Measurements from ENCODE around the gene MX1. TPM values are rescaled to one million over a fixed set of nuclear protein-coding genes. Genes with fewer than 3 reads are reported as not detected.
A peak's percentile ranks its signal among the peaks of the same experiment; 100 is the strongest.

The MX1 gene
- total RNA-seq, 1 experiment from 2014 or later = 1.6 TPM

DNA sequence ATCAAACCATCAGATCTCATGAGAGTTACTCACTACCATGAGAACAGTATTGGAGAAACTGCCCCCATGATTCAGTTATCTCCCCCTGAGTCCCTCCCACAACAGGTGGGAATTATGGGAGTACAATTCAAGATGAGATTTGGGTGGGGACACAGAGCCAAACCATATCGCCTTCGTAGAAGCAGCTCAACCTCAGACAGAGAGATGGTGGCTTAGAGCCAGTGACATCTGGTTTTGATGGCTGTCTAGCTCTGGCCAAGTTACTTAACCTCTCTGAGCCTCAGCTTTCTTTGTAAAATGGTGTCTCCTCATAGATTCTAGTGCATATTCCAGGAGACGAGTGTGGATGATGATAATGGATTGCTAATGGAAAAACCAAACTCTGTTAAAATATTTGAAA, 27.2 kb downstream of the MX1 start:
- H3K27me3 ChIP-seq (ENCODE audit: control insufficient read depth, insufficient read depth, low read length) = no peaks in the 10 kb centered on the region; the same call in 1 of the 2 replicates
- no peak overlapping the region for H3K4me3 ChIP-seq (ENCODE audit: insufficient read depth, low read depth, low read length)
- H3K36me3 ChIP-seq (replicated peaks; ENCODE audit: control insufficient read depth, insufficient read depth, low read length) = no peaks in the 10 kb centered on the region
- no peak for DNase-seq

DNA sequence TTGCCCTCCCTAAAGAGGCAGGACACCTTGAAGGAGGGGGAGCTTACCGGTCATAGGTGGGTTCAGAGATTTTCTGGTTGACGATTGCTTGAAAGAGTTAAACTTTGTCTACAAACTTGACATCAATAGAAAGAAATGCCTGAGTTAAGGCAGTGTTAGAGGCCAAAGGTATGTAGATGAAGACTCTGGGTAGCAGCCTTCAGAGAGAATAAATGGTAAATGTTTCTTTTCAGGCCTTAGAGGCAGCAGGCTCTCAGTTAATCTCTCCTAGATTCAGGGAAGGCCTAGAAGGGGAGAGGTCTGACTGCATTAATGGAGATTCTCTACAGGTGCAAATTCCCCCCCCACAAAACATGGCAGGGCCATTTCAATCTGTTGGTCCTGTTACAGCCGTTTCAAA, 27.7 kb downstream of the MX1 start:
- Histone ChIP-seq H3K4me3 (ENCODE audit: insufficient read depth, low read depth, low read length) (no peak overlapping the region), H3K36me3 (replicated peaks; ENCODE audit: control insufficient read depth, insufficient read depth, low read length) (no peaks in the 10 kb centered on the region), H3K27me3 (ENCODE audit: control insufficient read depth, insufficient read depth, low read length) (no peaks in the 10 kb centered on the region; the same call in 1 of the 2 replicates)
- DNase-seq = no peak

DNA sequence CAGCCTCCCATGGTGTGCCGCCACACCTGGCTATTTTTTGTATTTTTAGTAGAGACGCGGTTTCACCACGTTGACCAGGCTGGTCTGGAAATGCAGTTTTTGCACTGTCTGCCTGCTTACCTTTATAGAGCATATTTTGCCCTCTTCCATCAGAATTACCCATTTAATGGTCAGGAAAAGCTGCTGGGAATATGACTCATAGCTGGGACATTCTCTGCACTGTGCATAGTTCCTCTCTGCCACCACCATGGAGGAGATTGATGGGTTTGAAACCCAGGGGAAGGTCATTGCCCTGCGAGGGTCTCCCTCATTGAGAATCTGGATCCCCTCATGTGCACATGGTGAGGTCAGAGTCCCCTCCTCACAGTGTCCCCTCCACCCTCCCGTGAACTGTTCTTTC, 32.1 kb downstream of the MX1 start:
- no peaks in the 10 kb centered on the region for H3K27me3 ChIP-seq (ENCODE audit: control insufficient read depth, insufficient read depth, low read length)
- H3K4me3 ChIP-seq (ENCODE audit: insufficient read depth, low read depth, low read length) = no peak overlapping the region
- no peaks in the 10 kb centered on the region for H3K36me3 ChIP-seq (replicated peaks; ENCODE audit: control insufficient read depth, insufficient read depth, low read length)
- DNase-seq = no peak

DNA sequence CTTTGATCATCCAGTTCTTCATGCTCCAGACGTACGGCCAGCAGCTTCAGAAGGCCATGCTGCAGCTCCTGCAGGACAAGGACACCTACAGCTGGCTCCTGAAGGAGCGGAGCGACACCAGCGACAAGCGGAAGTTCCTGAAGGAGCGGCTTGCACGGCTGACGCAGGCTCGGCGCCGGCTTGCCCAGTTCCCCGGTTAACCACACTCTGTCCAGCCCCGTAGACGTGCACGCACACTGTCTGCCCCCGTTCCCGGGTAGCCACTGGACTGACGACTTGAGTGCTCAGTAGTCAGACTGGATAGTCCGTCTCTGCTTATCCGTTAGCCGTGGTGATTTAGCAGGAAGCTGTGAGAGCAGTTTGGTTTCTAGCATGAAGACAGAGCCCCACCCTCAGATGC, 32.5 kb downstream of the MX1 start:
- Histone ChIP-seq H3K4me3 (ENCODE audit: insufficient read depth, low read depth, low read length) (no peak overlapping the region), H3K36me3 (replicated peaks; ENCODE audit: control insufficient read depth, insufficient read depth, low read length) (no peaks in the 10 kb centered on the region), H3K27me3 (ENCODE audit: control insufficient read depth, insufficient read depth, low read length) (no peaks in the 10 kb centered on the region)
- DNase-seq = no peak

DNA sequence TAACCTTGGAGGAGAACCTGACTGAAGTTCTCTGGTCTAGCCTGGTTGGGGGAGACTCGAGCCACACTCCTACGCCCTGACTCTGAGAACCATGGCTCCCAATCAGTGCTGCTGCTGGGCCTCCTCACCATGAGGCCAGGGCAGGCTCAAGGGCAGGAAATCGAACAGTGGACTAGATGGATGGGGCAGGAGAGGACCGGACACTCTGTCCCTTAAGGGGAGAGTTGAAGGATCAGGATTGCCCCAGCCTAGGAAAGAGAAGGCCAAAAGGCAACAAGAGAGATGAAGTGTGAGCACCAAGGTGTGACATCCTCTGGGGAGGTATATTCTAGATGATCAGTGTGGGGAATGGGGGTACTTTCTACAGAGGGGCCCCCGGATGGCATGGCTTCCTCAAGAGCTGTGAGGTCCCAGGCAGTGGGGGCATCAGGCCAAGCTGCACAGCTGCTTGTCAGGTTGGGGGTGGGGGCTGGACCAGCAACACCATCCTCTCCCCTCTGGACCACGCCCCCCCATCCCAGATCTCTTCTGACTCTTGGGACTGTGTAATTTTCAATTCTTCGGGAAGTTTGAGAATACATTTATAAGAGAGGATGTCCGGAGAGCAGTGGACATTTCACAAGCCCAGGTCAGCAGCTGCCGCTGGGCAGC, 34.0 kb downstream of the MX1 start:
- DNase-seq = no peak
- no peak overlapping the region for H3K4me3 ChIP-seq (ENCODE audit: insufficient read depth, low read depth, low read length)
- H3K36me3 ChIP-seq (replicated peaks; ENCODE audit: control insufficient read depth, insufficient read depth, low read length) = no peaks in the 10 kb centered on the region

DNA sequence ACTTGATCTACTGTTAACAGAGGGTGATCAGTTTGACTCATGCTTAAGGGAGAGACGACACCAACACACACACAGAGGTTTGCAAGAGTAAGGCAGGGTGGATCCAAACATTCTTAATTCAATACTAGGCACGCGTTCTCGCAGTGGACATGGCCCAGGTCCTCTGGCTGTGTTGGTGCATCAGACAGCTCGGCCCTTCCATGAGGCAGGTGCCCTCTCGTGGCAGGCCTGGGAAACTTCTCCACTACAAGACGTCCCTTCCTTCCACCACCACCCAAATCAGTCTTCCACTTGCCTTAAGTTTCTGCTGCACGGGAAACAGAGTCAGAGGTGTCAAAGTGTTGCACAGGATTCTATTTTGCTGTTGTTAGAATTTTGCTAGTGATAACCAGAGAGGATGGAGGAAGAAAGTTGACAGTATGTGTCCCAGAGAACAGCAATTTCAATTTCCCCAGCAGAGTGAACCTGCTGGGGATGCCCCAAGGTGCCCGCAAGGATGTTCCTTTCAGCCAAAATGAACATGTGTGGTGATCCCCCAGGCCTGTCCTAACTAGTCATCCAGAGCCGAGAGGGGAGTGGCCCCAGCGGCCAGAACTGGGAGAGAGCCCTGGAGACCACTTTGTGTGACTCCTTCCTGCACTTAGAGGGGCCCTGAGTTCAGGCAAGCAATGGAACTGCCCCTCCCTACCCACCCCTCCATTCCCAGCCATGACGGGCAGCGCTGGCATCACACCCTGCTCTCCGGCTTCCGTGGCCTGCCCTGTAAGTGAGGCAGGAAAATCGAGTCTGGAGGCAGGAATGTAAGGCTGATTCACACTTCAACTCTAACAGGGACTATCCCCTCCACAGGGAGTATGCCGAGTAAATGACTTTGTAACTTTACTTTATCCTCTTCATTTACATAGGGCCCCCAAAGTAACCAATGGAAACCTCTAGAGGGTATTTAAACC, 34.8 kb downstream of the MX1 start:
- Histone ChIP-seq H3K27me3 (ENCODE audit: control insufficient read depth, insufficient read depth, low read length) (no peaks in the 10 kb centered on the region), H3K4me3 (ENCODE audit: insufficient read depth, low read depth, low read length) (no peak overlapping the region), H3K36me3 (replicated peaks; ENCODE audit: control insufficient read depth, insufficient read depth, low read length) (no peaks in the 10 kb centered on the region)
- peak; percentile 88 for DNase-seq

More for the DNA sequence above, 34.0 kb downstream of the MX1 start:
- no peaks in the 10 kb centered on the region for H3K27me3 ChIP-seq (ENCODE audit: control insufficient read depth, insufficient read depth, low read length)

DNA sequence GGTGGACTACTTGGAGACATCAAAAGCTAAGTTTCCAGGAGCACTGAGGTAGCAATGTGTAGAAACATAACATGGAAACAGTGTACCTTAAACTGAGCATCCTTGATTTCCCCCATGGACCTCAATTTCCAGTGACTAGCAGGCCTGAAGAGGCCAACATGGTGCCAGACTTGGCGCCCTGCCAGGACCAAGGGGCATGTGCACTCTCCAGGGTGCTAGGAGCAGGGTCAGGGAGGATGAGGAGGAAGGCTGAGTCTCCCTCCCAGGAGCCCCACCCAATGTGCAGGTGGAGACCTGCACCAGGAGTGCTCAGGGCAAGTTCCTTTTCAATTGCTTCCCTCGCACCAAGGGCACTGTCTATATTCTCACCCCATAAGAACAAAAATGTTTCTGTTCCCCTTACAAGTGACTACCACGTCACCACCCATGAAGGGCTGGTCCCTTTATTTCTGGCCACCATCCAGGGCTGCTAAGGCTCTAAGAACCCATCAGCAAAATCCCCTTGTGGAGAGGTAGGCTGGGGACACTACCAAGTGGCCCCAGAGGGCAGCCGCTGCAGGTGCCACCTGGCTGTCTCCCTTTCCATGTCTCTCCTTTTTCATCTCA, 39.2 kb downstream of the MX1 start:
- no peak for DNase-seq
- Histone ChIP-seq H3K27me3 (ENCODE audit: control insufficient read depth, insufficient read depth, low read length) (no peaks in the 10 kb centered on the region), H3K36me3 (replicated peaks; ENCODE audit: control insufficient read depth, insufficient read depth, low read length) (peaks cover 2% of the 10 kb centered on the region; the same call in 1 of the 2 replicates), H3K4me3 (ENCODE audit: insufficient read depth, low read depth, low read length) (no peak overlapping the region)

DNA sequence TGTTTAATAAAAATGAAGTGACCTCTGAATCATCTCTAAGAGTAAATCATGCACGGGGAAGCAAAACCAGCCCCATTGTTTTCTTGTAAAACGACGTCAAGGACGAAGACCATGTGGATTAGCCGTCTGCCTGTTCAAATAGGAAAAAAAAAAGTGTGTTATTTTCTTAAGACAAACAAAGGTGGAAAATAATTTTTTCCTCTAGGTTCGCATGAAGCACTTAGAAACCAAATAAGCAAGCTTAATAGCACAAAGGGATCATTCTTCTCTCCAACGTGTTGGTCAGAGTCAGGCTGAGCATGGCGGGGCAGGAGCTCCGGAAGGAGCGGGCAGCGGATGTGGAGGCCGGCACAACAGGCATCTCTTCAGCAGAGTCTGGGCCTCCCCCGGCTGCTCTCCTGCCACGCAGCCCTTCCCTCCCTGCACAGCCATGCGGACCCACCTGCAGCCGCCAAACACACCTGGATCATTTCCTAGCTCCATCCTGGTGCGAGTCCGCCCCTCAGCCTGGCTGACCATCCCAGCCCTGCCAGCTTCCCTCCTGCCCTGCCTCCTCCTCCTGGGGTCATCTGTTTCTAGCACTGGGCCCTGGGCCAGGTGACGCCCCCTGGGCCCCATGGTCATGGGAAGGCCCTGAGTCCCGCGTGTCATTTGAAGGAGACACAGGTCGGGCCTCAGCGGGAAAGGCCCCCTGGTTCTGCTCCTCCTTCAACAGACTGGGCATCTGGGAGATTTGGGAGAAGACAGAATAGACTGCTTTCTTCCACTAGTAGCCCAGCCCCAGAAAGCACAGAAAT, 40.2 kb downstream of the MX1 start:
- Histone ChIP-seq H3K27me3 (ENCODE audit: control insufficient read depth, insufficient read depth, low read length) (no peaks in the 10 kb centered on the region), H3K36me3 (replicated peaks; ENCODE audit: control insufficient read depth, insufficient read depth, low read length) (peaks cover 2% of the 10 kb centered on the region; the same call in 1 of the 2 replicates), H3K4me3 (ENCODE audit: insufficient read depth, low read depth, low read length) (no peak overlapping the region)
- no peak for DNase-seq

DNA sequence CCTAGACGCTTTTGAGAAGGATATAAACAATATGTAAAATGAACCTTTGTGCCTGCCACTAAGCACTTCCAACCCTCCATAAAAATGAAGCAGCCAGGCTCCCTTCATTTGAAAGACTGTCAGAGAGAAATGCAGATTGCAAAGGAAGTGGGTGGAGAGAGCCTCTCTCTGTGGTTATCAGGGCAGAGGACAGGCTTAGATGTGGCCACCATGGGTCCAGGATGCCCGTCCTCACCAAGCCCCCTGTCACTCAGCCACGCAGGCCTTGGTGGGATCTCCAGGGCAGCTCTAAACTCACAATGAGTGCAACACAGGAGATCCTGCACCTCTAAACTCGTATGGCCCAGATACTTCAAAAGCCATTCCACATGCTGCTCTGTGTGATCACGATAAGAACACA, 44.0 kb downstream of the MX1 start:
- no peak for DNase-seq
- Histone ChIP-seq H3K36me3 (replicated peaks; ENCODE audit: control insufficient read depth, insufficient read depth, low read length) (peaks cover 2% of the 10 kb centered on the region; the same call in 1 of the 2 replicates), H3K4me3 (ENCODE audit: insufficient read depth, low read depth, low read length) (no peak overlapping the region), H3K27me3 (ENCODE audit: control insufficient read depth, insufficient read depth, low read length) (no peaks in the 10 kb centered on the region)

DNA sequence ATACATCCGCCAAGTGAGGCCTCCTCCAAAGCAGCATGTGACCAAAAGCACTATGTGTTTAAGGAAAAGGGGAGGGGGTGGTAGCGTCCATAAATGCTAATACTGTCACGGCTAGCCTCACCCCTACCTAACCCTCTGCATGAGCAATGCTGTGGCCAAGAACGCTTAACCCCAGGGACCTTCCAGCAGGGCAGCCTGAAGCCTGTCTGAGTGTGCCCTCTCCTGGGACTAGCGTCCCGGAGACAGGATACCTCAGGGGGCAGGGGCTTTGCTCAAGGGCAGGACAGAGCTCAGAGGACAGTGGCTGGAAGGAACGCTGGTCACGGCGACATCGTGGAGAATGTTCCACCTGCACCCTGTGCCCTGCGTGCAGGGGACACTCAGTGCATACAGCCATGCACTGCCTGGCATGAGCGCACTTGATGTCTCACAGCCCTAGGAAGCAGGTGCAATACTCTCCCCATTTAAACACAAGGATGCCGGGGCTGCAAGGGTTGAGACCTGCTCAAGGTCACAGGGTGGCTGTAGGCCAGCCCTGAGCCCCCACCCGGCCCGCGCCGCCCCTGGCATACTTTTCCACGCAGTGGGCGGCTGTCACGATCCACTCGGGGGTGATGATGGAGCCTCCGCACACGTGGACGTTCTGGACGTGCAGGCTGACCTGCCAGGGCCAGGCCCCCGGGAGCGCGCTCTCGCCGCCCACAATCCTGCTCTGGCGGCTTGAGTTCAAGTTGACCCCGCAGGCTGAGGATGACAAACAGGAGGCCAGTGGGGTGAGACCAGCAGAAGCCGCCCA, 46.9 kb downstream of the MX1 start:
- H3K4me3 ChIP-seq (ENCODE audit: insufficient read depth, low read depth, low read length) = no peak overlapping the region
- no peak for DNase-seq
- H3K36me3 ChIP-seq (replicated peaks; ENCODE audit: control insufficient read depth, insufficient read depth, low read length) = no peaks in the 10 kb centered on the region
- no peaks in the 10 kb centered on the region for H3K27me3 ChIP-seq (ENCODE audit: control insufficient read depth, insufficient read depth, low read length)

DNA sequence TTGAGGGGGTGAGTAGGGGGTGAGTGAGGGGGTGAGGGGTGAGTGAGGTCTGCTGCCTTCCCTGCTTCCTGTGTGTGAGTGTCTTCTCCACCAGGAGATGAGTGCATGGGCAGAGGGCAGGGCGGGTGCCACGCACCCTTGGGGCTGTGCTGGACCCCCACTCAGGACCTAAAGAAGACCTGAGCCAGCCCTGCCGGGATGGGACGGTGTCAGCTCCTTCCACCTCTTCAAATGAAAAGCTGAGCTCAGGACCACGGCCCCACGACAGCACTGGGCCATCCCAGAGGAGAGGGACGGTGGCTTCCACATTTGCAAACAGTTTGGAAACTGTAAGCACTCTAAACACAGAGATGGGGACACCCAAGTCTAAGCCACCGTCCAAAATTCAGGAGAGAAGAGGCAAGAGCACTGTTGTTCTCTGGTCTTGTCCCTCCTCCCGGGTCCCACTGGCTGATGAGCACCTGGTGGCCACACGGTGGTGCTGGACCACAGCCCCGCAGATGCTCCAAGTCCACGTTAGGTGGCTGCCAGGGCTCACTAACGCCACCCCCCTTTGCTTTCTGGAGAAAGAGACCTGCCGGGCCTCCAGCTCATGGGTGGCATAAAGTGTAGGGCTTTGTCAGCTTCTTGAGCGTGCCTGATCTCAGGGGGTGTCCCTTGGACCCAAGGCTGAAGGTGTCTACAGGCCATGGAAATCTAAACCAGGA, 49.8 kb downstream of the MX1 start:
- Histone ChIP-seq H3K27me3 (ENCODE audit: control insufficient read depth, insufficient read depth, low read length) (no peaks in the 10 kb centered on the region), H3K4me3 (ENCODE audit: insufficient read depth, low read depth, low read length) (no peak overlapping the region), H3K36me3 (replicated peaks; ENCODE audit: control insufficient read depth, insufficient read depth, low read length) (no peaks in the 10 kb centered on the region)
- DNase-seq = no peak

DNA sequence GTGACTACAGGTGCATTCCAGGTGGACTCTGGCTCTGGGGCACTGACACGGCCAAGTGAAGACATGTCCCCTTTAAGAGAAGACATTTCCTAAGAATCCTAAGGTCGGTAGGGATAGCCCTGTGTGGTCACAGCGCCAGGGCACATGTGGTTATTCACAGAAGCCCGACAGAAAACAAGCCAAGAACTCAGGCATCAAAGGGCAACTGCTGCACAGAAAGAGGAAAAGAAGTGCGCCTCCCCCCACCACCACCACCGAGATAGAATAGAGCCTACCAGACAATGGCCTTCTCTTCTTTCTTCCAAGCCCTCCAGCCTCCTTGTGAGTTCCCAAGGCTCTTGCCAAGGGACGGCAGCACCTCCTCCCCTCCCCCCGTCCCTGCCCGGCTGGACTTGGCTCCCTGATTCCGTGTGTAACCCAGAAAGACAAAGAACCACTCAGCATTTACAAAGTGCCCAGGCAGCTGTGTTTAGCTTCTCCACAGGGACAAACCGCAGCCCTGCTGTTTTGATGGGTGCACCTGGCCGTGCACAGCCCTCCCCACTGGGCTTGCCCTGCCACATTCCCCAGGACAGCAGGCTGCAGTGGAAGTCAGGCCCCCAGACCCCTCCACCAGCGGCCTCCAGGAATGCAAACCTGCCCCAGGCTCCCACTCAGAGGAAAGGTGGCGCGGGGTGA, 51.7 kb downstream of the MX1 start:
- H3K36me3 ChIP-seq (replicated peaks; ENCODE audit: control insufficient read depth, insufficient read depth, low read length) = no peaks in the 10 kb centered on the region
- no peaks in the 10 kb centered on the region for H3K27me3 ChIP-seq (ENCODE audit: control insufficient read depth, insufficient read depth, low read length)
- DNase-seq = peak; percentile 89
- no peak overlapping the region for H3K4me3 ChIP-seq (ENCODE audit: insufficient read depth, low read depth, low read length)
